PFSK-1 (cell line): Measurements from ENCODE around the gene SYNC.

Source experiments
- POLR2AphosphoS5 ChIP-seq: IDR thresholded peaks from 2 replicates; pipeline ENCODE4 v1.6.1; 2012; ENCODE audit warnings: low read depth, mild to moderate bottlenecking, control low read depth, low read length, moderate library complexity
- SIN3A ChIP-seq: IDR thresholded peaks from 2 replicates; pipeline ENCODE4 v1.6.1; 2012; ENCODE audit warnings: mild to moderate bottlenecking, low read length, moderate library complexity, borderline replicate concordance; ENCODE audit not compliant: insufficient read depth
- TAF1 ChIP-seq: IDR thresholded peaks from 2 replicates; pipeline ENCODE4 v1.6.1; 2012; ENCODE audit warnings: low read length, control low read depth, borderline replicate concordance; ENCODE audit not compliant: insufficient read depth
- TF ChIP-seq, protein P1 (sequence below), 2 experiments: IDR thresholded peaks; 2 replicates each; pipeline versions ENCODE4 v1.6.1 to v1.8.0; 2011 to 2012; ENCODE audit warnings: low read depth in 2 of 2, low read length in 2 of 2, control low read depth in 1 of 2, inconsistent platforms in 1 of 2, mild to moderate bottlenecking in 1 of 2, moderate library complexity in 1 of 2; ENCODE audit not compliant: insufficient read depth in 1 of 2

DNA sequence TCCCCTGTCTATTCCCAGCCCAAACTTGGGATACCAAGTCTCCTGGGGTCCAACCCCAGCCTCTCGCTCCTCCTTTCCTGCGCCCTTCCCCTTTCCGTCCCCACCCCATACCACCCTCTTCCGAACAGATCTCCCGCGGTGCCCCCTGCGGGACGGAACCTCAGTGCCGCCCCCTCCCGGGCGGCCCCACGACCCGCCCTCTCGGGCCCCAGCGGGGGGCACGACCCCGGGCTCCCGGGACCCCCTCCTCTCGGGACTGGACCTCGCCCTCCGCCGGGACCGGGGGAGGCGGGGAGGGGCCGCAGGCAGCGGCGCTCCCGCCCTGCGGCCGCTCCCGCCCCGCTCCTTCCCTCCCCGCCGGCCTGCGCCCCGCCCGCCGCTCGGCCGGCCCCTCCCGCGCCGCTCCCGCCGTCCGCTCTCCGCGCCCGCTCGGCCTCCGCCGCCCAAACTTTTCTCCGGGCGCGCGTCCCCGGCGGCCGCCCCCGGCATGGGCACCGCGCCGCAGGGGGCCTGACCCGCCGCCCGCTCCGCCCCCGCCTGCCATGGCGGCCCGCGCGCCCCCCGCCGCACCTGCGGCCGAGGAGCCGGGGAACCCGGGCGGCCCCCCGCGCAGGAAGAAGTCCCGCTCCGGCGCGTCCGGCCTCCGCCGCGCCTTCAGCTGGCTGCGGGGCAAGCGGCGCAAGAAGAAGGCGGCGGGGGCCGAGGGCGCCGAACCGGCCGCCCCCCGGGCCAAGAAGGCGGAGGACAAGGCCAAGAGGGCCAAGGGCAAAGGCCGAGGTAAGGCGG lies 39.0 kb upstream of the SYNC start:
- TF ChIP-seq POLR2AphosphoS5 (no peak), SIN3A (no peak), TAF1 (no peak)
- TF ChIP-seq, protein P1, sequence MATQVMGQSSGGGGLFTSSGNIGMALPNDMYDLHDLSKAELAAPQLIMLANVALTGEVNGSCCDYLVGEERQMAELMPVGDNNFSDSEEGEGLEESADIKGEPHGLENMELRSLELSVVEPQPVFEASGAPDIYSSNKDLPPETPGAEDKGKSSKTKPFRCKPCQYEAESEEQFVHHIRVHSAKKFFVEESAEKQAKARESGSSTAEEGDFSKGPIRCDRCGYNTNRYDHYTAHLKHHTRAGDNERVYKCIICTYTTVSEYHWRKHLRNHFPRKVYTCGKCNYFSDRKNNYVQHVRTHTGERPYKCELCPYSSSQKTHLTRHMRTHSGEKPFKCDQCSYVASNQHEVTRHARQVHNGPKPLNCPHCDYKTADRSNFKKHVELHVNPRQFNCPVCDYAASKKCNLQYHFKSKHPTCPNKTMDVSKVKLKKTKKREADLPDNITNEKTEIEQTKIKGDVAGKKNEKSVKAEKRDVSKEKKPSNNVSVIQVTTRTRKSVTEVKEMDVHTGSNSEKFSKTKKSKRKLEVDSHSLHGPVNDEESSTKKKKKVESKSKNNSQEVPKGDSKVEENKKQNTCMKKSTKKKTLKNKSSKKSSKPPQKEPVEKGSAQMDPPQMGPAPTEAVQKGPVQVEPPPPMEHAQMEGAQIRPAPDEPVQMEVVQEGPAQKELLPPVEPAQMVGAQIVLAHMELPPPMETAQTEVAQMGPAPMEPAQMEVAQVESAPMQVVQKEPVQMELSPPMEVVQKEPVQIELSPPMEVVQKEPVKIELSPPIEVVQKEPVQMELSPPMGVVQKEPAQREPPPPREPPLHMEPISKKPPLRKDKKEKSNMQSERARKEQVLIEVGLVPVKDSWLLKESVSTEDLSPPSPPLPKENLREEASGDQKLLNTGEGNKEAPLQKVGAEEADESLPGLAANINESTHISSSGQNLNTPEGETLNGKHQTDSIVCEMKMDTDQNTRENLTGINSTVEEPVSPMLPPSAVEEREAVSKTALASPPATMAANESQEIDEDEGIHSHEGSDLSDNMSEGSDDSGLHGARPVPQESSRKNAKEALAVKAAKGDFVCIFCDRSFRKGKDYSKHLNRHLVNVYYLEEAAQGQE (IDR thresholded peaks at IDR 0.05; ENCODE audit: insufficient read depth in 1 of 2, low read depth in 2 of 2, low read length in 2 of 2): no peak
